Right lobe of liver (tissue), 4 donors: Measurements from ENCODE around the gene TBCEL.

Experiments
- POLR2A ChIP-seq: fragments of 450-650 bp; IDR thresholded peaks from one replicate; pipeline ENCODE4 v1.6.1; 2017; ENCODE audit warnings: antibody characterized with exemption, mild to moderate bottlenecking
- TF ChIP-seq, protein P1 (sequence below), 4 donors: fragments of 200-600 bp in 3 of 4; fragments of 450-650 bp in 1 of 4; IDR thresholded peaks; one replicate each; pipeline versions ENCODE4 v1.5.1 to v1.8.0; 2016 to 2022; ENCODE audit warnings: antibody characterized with exemption in 4 of 4, mild to moderate bottlenecking in 2 of 4
- donor health status: DM: no; HTN: no; CAD: no.
- donor health status: DM: no; HTN: no; CAD: no.
- donor health status: DM: no; HTN: yes; CAD: no.

GRCh38 chr11:121012091-121012490, 11.8 kb upstream of the TBCEL start:
- TF ChIP-seq, protein P1, sequence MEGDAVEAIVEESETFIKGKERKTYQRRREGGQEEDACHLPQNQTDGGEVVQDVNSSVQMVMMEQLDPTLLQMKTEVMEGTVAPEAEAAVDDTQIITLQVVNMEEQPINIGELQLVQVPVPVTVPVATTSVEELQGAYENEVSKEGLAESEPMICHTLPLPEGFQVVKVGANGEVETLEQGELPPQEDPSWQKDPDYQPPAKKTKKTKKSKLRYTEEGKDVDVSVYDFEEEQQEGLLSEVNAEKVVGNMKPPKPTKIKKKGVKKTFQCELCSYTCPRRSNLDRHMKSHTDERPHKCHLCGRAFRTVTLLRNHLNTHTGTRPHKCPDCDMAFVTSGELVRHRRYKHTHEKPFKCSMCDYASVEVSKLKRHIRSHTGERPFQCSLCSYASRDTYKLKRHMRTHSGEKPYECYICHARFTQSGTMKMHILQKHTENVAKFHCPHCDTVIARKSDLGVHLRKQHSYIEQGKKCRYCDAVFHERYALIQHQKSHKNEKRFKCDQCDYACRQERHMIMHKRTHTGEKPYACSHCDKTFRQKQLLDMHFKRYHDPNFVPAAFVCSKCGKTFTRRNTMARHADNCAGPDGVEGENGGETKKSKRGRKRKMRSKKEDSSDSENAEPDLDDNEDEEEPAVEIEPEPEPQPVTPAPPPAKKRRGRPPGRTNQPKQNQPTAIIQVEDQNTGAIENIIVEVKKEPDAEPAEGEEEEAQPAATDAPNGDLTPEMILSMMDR (IDR thresholded peaks at IDR 0.05), result no peak
- no peak for TF ChIP-seq POLR2A
